ENCODE results near the gene YDJC. TPM values are rescaled to one million over a fixed set of nuclear protein-coding genes. Genes with fewer than 3 reads are reported as not detected.

Gene YDJC
- total and polyA plus RNA-seq, 2 experiments from 2014 or later, result 53.3 to 83.7 TPM

GRCh38 chr22:21590809-21591641, 38.8 kb downstream of the YDJC start (continued):
- TF ChIP-seq POLR2AphosphoS5 (IDR thresholded peaks at IDR 0.05; ENCODE audit: low read depth) (no peak), NANOG (IDR thresholded peaks at IDR 0.05; ENCODE audit: borderline replicate concordance) (no peak), ETS1 (IDR thresholded peaks at IDR 0.05) (no peak), CREB1 (CRISPR knock-in tag; IDR thresholded peaks at IDR 0.05; ENCODE audit: low read depth) (no peak), STAT1 (IDR thresholded peaks at IDR 0.05; ENCODE audit: unreplicated experiment) (no peak)

- H3K36me3 ChIP-seq (ENCODE audit: insufficient read depth), result peaks cover 5% of the 10 kb centered on the region
- no peaks in the 10 kb centered on the region; the same call in 1 of the 2 replicates for H3K4me1 ChIP-seq (ENCODE audit: insufficient read depth)
- DNase-seq (ENCODE audit: low spot score), result no peak
- no peak for ATAC-seq
- H3K27ac ChIP-seq (ENCODE audit: low read depth), result no peak overlapping the region
- peaks cover 94% of the 10 kb centered on the region for H4K20me1 ChIP-seq (replicated peaks; ENCODE audit: insufficient read depth)
- no peak overlapping the region for H3K4me2 ChIP-seq
- no peaks in the 10 kb centered on the region for H3K9me2 ChIP-seq (ENCODE audit: insufficient read depth)
- peaks cover 100% of the 10 kb centered on the region for H3K79me2 ChIP-seq (replicated peaks; ENCODE audit: insufficient read depth)
- Mint-ChIP-seq H3K36me3 (ENCODE audit: low read depth) (peaks cover 21% of the 10 kb centered on the region), H3K4me1 (peaks cover 24% of the 10 kb centered on the region), H3K27ac (no peak overlapping the region), H3K4me3 (no peak overlapping the region), H3K9me3 (no peaks in the 10 kb centered on the region; the same call in 2 of the 3 replicates), H3K27me3 (ENCODE audit: insufficient read depth, low read depth, poor library complexity) (peaks cover 15% of the 10 kb centered on the region)
- H2AFZ ChIP-seq, result no peak overlapping the region
- H3K27me3 ChIP-seq (ENCODE audit: insufficient read depth), result no peaks in the 10 kb centered on the region
- H3K4me3 ChIP-seq, result no peak overlapping the region
- peaks cover 7% of the 10 kb centered on the region; the same call in 1 of the 2 replicates for H3F3A ChIP-seq (replicated peaks; ENCODE audit: low read depth)
- TF ChIP-seq JUNB (IDR thresholded peaks at IDR 0.05; ENCODE audit: unreplicated experiment), result no peak
- TF ChIP-seq NANOG (IDR thresholded peaks at IDR 0.05; ENCODE audit: borderline replicate concordance), result no peak
- no peak for TF ChIP-seq CTCF (conservative IDR thresholded peaks at IDR 0.05; ENCODE audit: low read depth in 2 of 2)
- no peak for TF ChIP-seq REST (IDR thresholded peaks at IDR 0.05; ENCODE audit: unreplicated experiment)
- TF ChIP-seq EZH2phosphoT487 (IDR thresholded peaks at IDR 0.05; ENCODE audit: unreplicated experiment), result no peak
- no peak for TF ChIP-seq ETS1 (IDR thresholded peaks at IDR 0.05)
- no peak for TF ChIP-seq ZNF462 (CRISPR knock-in tag; IDR thresholded peaks at IDR 0.05)
Measured at GRCh38 chr22:21589396-21589795, 40.4 kb downstream of the YDJC start.
